Activated naive CD4-positive, alpha-beta T cell treated with anti-CD3 and anti-CD28 coated beads, Interleukin-2, amount 50 U/mL, for 72 hours (primary cell): ENCODE data around the gene DNAH5. TPM values are rescaled to one million over a fixed set of nuclear protein-coding genes. Genes with fewer than 3 reads are reported as not detected.

Source experiments
- ATAC-seq, 2 donors: fragments of 150-1000 bp; cut with Tn5 transposase; 2 replicates each; pipeline ENCODE4 v1.10.0; 2021; ENCODE audit warnings: mild to moderate bottlenecking in 2 of 2, moderate library complexity in 2 of 2
- DNase-seq, 2 donors: peaks; one replicate each; pipeline ENCODE4 v3.0.0; 2021 to 2022; ENCODE audit warnings: low spot score in 2 of 2
- H3K27ac Mint-ChIP-seq, 2 donors: one replicate each; pipeline ENCODE4 v1.8.0; 2022; ENCODE audit warnings: mild to moderate bottlenecking in 2 of 2, mixed read lengths in 2 of 2
- H3K36me3 Mint-ChIP-seq, 2 donors: one replicate each; pipeline ENCODE4 v1.8.0; 2022; ENCODE audit warnings: mixed read lengths in 2 of 2
- H3K9me3 Mint-ChIP-seq, 2 donors: one replicate each; pipeline ENCODE4 v1.8.0; 2022; ENCODE audit warnings: mixed read lengths in 2 of 2
- total RNA-seq, 2 donors: library from RNA; stranded (reverse); gene quantifications; one replicate each; pipeline ENCODE4 v1.2.3, GENCODE V29; 2022

DNAH5 gene
- total RNA-seq, 2 donors from 2014 or later: not detected

GRCh38 chr5:13785781-13786415 is 158.6 kb downstream of the DNAH5 start:
- peaks cover 6 to 15% of the 10 kb centered on the region in 2 donors for H3K9me3 Mint-ChIP-seq
- H3K27ac Mint-ChIP-seq: no peak overlapping the region
- no peaks in the 10 kb centered on the region for H3K36me3 Mint-ChIP-seq
- DNase-seq (no peak), ATAC-seq (no peak)

GRCh38 chr5:13783726-13784125 is 160.8 kb downstream of the DNAH5 start:
- Mint-ChIP-seq H3K36me3 (no peaks in the 10 kb centered on the region), H3K9me3 (peaks cover 16 to 19% of the 10 kb centered on the region in 2 donors)
- ATAC-seq: no peak

GRCh38 chr5:13780081-13780480 is 164.4 kb downstream of the DNAH5 start:
- no peak for ATAC-seq
- H3K27ac Mint-ChIP-seq: no peak overlapping the region

More at GRCh38 chr5:13783726-13784125, 160.8 kb downstream of the DNAH5 start:
- no peak overlapping the region for H3K27ac Mint-ChIP-seq
- no peak for DNase-seq

GRCh38 chr5:13773649-13774048 is 170.8 kb downstream of the DNAH5 start:
- peaks cover 18 to 20% of the 10 kb centered on the region in 2 donors for H3K9me3 Mint-ChIP-seq
- ATAC-seq: no peak
- no peak for DNase-seq
- H3K36me3 Mint-ChIP-seq: no peaks in the 10 kb centered on the region
- H3K27ac Mint-ChIP-seq: no peak overlapping the region

More at GRCh38 chr5:13780081-13780480, 164.4 kb downstream of the DNAH5 start:
- H3K36me3 Mint-ChIP-seq: no peaks in the 10 kb centered on the region
- no peak for DNase-seq
- H3K9me3 Mint-ChIP-seq: peaks cover 12 to 23% of the 10 kb centered on the region in 2 donors

- DNase-seq (no peak), ATAC-seq (no peak)
- Mint-ChIP-seq H3K27ac (no peak overlapping the region), H3K36me3 (no peaks in the 10 kb centered on the region), H3K9me3 (peaks cover 18 to 22% of the 10 kb centered on the region in 2 donors)
Observed at GRCh38 chr5:13771011-13771571, 173.4 kb downstream of the DNAH5 start.

- H3K36me3 Mint-ChIP-seq: no peaks in the 10 kb centered on the region
- ATAC-seq (no peak), DNase-seq (no peak)
- H3K9me3 Mint-ChIP-seq: peaks cover 4 to 10% of the 10 kb centered on the region in 2 donors
- no peak overlapping the region for H3K27ac Mint-ChIP-seq
Observed at GRCh38 chr5:13766236-13766635, 178.3 kb downstream of the DNAH5 start.

GRCh38 chr5:13763719-13764118 is 180.8 kb downstream of the DNAH5 start:
- DNase-seq (no peak), ATAC-seq (no peak)
- Mint-ChIP-seq H3K9me3 (peaks cover 0 to 9% of the 10 kb centered on the region in 2 donors), H3K36me3 (no peaks in the 10 kb centered on the region), H3K27ac (no peak overlapping the region)

- Mint-ChIP-seq H3K27ac (no peak overlapping the region), H3K36me3 (no peaks in the 10 kb centered on the region), H3K9me3 (peaks cover 7 to 9% of the 10 kb centered on the region in 2 donors)
- ATAC-seq (no peak), DNase-seq (no peak)
Observed at GRCh38 chr5:13749766-13750165, 194.7 kb downstream of the DNAH5 start.

- Mint-ChIP-seq H3K9me3 (peaks cover 4% of the 10 kb centered on the region in 2 donors), H3K27ac (no peak overlapping the region), H3K36me3 (no peaks in the 10 kb centered on the region)
- ATAC-seq (no peak), DNase-seq (no peak)
Observed at GRCh38 chr5:13746026-13746425, 198.5 kb downstream of the DNAH5 start.

- DNase-seq: no peak
- H3K27ac Mint-ChIP-seq: no peak overlapping the region
- peaks cover 0 to 1% of the 10 kb centered on the region in 2 donors for H3K36me3 Mint-ChIP-seq
- ATAC-seq: no peak
- peaks cover 7% of the 10 kb centered on the region in 2 donors for H3K9me3 Mint-ChIP-seq
Observed at GRCh38 chr5:13745508-13745907, 199.0 kb downstream of the DNAH5 start.

GRCh38 chr5:13740471-13740870 is 204.0 kb downstream of the DNAH5 start:
- Mint-ChIP-seq H3K27ac (no peak overlapping the region), H3K36me3 (peaks cover 0 to 7% of the 10 kb centered on the region in 2 donors), H3K9me3 (peaks cover 15 to 23% of the 10 kb centered on the region in 2 donors)
- DNase-seq (no peak), ATAC-seq (no peak)

- no peak for ATAC-seq
- H3K36me3 Mint-ChIP-seq: peaks cover 0 to 7% of the 10 kb centered on the region in 2 donors
- H3K27ac Mint-ChIP-seq: no peak overlapping the region
- DNase-seq: no peak
- H3K9me3 Mint-ChIP-seq: peaks cover 17 to 25% of the 10 kb centered on the region in 2 donors
Observed at GRCh38 chr5:13739479-13739878, 205.0 kb downstream of the DNAH5 start.

- no peak for DNase-seq
- Mint-ChIP-seq H3K9me3 (peaks cover 16 to 23% of the 10 kb centered on the region in 2 donors), H3K36me3 (peaks cover 0 to 7% of the 10 kb centered on the region in 2 donors), H3K27ac (no peak overlapping the region)
- ATAC-seq: no peak
Observed at GRCh38 chr5:13735691-13736090, 208.8 kb downstream of the DNAH5 start.

- no peak overlapping the region for H3K27ac Mint-ChIP-seq
- DNase-seq: no peak
- ATAC-seq: no peak
- peaks cover 13 to 14% of the 10 kb centered on the region in 2 donors for H3K9me3 Mint-ChIP-seq
- no peaks in the 10 kb centered on the region for H3K36me3 Mint-ChIP-seq
Observed at GRCh38 chr5:13731121-13731628, 213.3 kb downstream of the DNAH5 start.

- no peak for ATAC-seq
- no peak for DNase-seq
- H3K27ac Mint-ChIP-seq: no peak overlapping the region
Observed at GRCh38 chr5:13708906-13709305, 235.6 kb downstream of the DNAH5 start.

GRCh38 chr5:13708432-13708831 is 236.1 kb downstream of the DNAH5 start:
- DNase-seq (no peak), ATAC-seq (no peak)
- Mint-ChIP-seq H3K9me3 (peaks cover 16 to 23% of the 10 kb centered on the region in 2 donors), H3K27ac (no peak overlapping the region), H3K36me3 (peaks cover 0 to 7% of the 10 kb centered on the region in 2 donors)

More at GRCh38 chr5:13708906-13709305, 235.6 kb downstream of the DNAH5 start:
- Mint-ChIP-seq H3K9me3 (peaks cover 16 to 23% of the 10 kb centered on the region in 2 donors), H3K36me3 (peaks cover 0 to 7% of the 10 kb centered on the region in 2 donors)

GRCh38 chr5:13704396-13704795 is 240.1 kb downstream of the DNAH5 start:
- H3K36me3 Mint-ChIP-seq: no peaks in the 10 kb centered on the region

More at GRCh38 chr5:13704396-13704795, 240.1 kb downstream of the DNAH5 start:
- H3K27ac Mint-ChIP-seq: no peak overlapping the region
- no peak for ATAC-seq
- peaks cover 10 to 14% of the 10 kb centered on the region in 2 donors for H3K9me3 Mint-ChIP-seq
- no peak for DNase-seq
